Gastrocnemius medialis (tissue), 4 donors: ENCODE measurements around the gene ZNF503. TPM values are rescaled to one million over a fixed set of nuclear protein-coding genes. Genes with fewer than 3 reads are reported as not detected.

Experiments
- ATAC-seq, 2 donors: fragments of 150-250 bp; one replicate each; pipeline ENCODE4 v1.9.1; 2016
- DNase-seq, 2 donors: peaks; one replicate each; pipeline ENCODE4 v3.0.0-alpha.2; 2019
- H3K27ac ChIP-seq, 4 donors: fragments of 200-600 bp; sonication (generic); 1 replicate in 1 of 4; 2 replicates in 3 of 4; pipeline ENCODE4 v1.5.1; 2016 to 2018; ENCODE audit warnings: mild to moderate bottlenecking in 2 of 4, moderate library complexity in 1 of 4
- H3K27me3 ChIP-seq, 3 donors: fragments of 200-600 bp; sonication (generic) in 2 of 3; 1 replicate in 1 of 3; 2 replicates in 2 of 3; pipeline versions ENCODE4 v1.5.1 to v1.6.0; 2016 to 2019; ENCODE audit warnings: mild to moderate bottlenecking in 1 of 3, moderate library complexity in 1 of 3
- H3K36me3 ChIP-seq, 2 donors: fragments of 200-600 bp; sonication (generic) in 1 of 2; one replicate each; pipeline ENCODE4 v1.5.1; 2017 to 2018
- H3K4me1 ChIP-seq, 2 donors: fragments of 200-600 bp; sonication (generic) in 1 of 2; one replicate each; pipeline ENCODE4 v1.5.1; 2016 to 2017; ENCODE audit warnings: mild to moderate bottlenecking in 2 of 2
- H3K4me3 ChIP-seq, 4 donors: fragments of 200-600 bp; sonication (generic) in 3 of 4; 1 replicate in 1 of 4; 2 replicates in 3 of 4; pipeline ENCODE4 v1.5.1; 2016 to 2019; ENCODE audit warnings: mild to moderate bottlenecking in 2 of 4
- H3K9me3 ChIP-seq, 3 donors: fragments of 200-600 bp; sonication (generic) in 2 of 3; 1 replicate in 1 of 3; 2 replicates in 2 of 3; pipeline ENCODE4 v1.5.1; 2016 to 2019
- CTCF ChIP-seq, 5 experiments: fragments of 450-650 bp in 3 of 5; fragments of 200-600 bp in 2 of 5; sonication (generic) in 2 of 5; IDR thresholded peaks in 4 of 5; conservative IDR thresholded peaks in 1 of 5; 1 replicate in 4 of 5; 2 replicates in 1 of 5; pipeline ENCODE4 v1.5.1; 2016 to 2019; ENCODE audit warnings: antibody characterized with exemption in 5 of 5, mild to moderate bottlenecking in 3 of 5, moderate library complexity in 3 of 5
- POLR2A ChIP-seq, 2 donors: fragments of 450-650 bp; IDR thresholded peaks; one replicate each; pipeline ENCODE4 v1.6.1; 2017; ENCODE audit warnings: antibody characterized with exemption in 2 of 2, mild to moderate bottlenecking in 2 of 2, moderate library complexity in 2 of 2
- in situ Hi-C, 4 donors: fragments of 200-750 bp; cut with MboI; loops; one replicate each; pipeline versions ENCODE4 v1.15.0 to v1.8.0; 2017; ENCODE audit warnings: low sequenced_read_pairs in 4 of 4
- intact Hi-C: fragments of 100-400 bp; cut with DNase I; formaldehyde crosslinking; loops from one replicate; pipeline ENCODE4 v1.15.1; 2023; ENCODE audit warnings: low total_unique reads
- total RNA-seq, 4 donors: library from RNA; depleted of rRNA; stranded (reverse); fragments of >200 nt; gene quantifications; one replicate each; pipeline versions ENCODE4 v1.1.0 to v1.2.3, GENCODE V29; 2016

ZNF503 gene
- total RNA-seq, 4 donors from 2014 or later, result 1.7 to 2.0 (median 1.8) TPM

DNA sequence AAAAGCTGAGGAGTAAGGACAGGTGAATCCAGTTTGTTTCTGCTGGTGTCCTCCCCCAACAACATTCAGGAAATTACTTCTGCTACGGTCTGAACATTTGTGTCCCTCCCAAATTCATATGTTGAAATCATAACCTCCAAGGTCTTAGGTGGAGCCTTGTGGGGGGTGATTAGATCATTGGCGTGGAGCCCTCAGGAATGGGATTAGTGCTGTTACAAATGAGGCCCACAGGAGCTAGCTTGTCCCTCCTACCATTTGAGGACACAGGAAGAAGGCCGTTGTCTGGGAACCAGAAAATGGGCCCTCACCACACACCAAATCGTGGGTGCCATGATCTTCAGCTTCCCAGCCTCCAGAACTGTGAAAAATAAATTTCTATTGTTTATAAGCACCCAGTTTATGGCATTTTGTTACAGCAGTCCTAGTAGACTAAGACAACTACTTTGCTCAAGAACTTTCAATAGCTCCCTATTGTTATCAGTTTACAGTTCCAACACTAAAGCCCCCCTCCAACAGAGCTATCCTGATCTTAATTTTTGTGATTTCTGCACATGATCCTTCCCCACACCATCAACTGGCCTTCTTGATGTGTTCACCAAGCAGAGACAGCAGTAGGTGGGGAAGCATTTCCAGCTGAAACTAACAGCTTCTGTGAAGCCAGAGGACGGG is 27.7 kb upstream of the ZNF503 start:
- intact Hi-C loops (no loop called here), in situ Hi-C loops (no loop called here)
- Histone ChIP-seq H3K27me3 (peaks cover 0 to 13% (median 5%) of the 10 kb centered on the region in 3 donors), H3K36me3 (no peaks in the 10 kb centered on the region), H3K27ac (peak overlapping the region in 2 of 4 donors; percentile 31 to 49), H3K9me3 (no peaks in the 10 kb centered on the region), H3K4me3 (no peak overlapping the region), H3K4me1 (peaks cover 0 to 3% of the 10 kb centered on the region in 2 donors)
- DNase-seq (no peak), ATAC-seq (no peak)
- TF ChIP-seq CTCF (IDR thresholded peaks at IDR 0.05 in 4 of 5, conservative IDR thresholded peaks at IDR 0.05 in 1 of 5) (no peak), POLR2A (IDR thresholded peaks at IDR 0.05) (no peak)

GRCh38 chr10:75428434-75429158 is 27.0 kb upstream of the ZNF503 start:
- H3K4me1 ChIP-seq, result peaks cover 0 to 3% of the 10 kb centered on the region in 2 donors
- H3K36me3 ChIP-seq, result no peaks in the 10 kb centered on the region
- ATAC-seq, result no peak
- H3K4me3 ChIP-seq, result no peak overlapping the region
- no peak for DNase-seq
- H3K27me3 ChIP-seq, result peaks cover 0 to 13% (median 5%) of the 10 kb centered on the region in 3 donors
- intact Hi-C loops (no loop called here), in situ Hi-C loops (no loop called here)
- no peaks in the 10 kb centered on the region for H3K9me3 ChIP-seq
- TF ChIP-seq CTCF (IDR thresholded peaks at IDR 0.05 in 4 of 5, conservative IDR thresholded peaks at IDR 0.05 in 1 of 5) (no peak), POLR2A (IDR thresholded peaks at IDR 0.05) (no peak)
- peak overlapping the region in 3 of 4 donors; percentile 9 to 49 (median 12) for H3K27ac ChIP-seq

DNA sequence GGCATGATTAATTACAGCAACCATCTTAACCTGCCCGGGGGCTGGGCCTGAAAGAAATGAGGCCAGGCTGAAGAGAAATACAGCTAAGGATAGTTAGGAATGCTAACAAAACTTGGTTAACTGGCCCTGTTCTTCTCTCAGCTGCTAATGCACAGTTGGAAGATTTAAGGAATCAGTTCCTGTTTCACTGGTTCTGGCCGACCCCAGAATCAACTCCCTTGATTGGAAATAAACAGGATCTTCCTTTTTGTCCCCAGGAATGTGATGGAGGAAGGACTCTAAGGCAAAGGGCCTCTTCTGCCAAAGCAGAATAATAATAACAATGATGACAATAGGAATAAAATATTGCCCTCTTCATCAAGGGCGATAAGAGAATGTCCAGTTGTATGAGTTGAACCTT is 26.4 kb upstream of the ZNF503 start:
- intact Hi-C loops, result no loop called here
- TF ChIP-seq POLR2A (IDR thresholded peaks at IDR 0.05) (no peak), CTCF (IDR thresholded peaks at IDR 0.05 in 4 of 5, conservative IDR thresholded peaks at IDR 0.05 in 1 of 5) (no peak)
- DNase-seq (no peak), ATAC-seq (no peak)
- H3K9me3 ChIP-seq, result no peaks in the 10 kb centered on the region
- peak overlapping the region in 2 of 4 donors; percentile 12 to 49 for H3K27ac ChIP-seq
- peaks cover 0 to 3% of the 10 kb centered on the region in 2 donors for H3K4me1 ChIP-seq
- in situ Hi-C loops, result no loop called here
- no peaks in the 10 kb centered on the region for H3K36me3 ChIP-seq
- H3K4me3 ChIP-seq, result no peak overlapping the region
- H3K27me3 ChIP-seq, result peaks cover 0 to 10% (median 4%) of the 10 kb centered on the region in 3 donors

- Histone ChIP-seq H3K27me3 (no peaks in the 10 kb centered on the region), H3K9me3 (no peaks in the 10 kb centered on the region), H3K36me3 (no peaks in the 10 kb centered on the region), H3K4me1 (peaks cover 0 to 3% of the 10 kb centered on the region in 2 donors), H3K4me3 (no peak overlapping the region), H3K27ac (no peak overlapping the region)
- no peak for TF ChIP-seq CTCF (IDR thresholded peaks at IDR 0.05 in 4 of 5, conservative IDR thresholded peaks at IDR 0.05 in 1 of 5)
- no peak for TF ChIP-seq POLR2A (IDR thresholded peaks at IDR 0.05)
- ATAC-seq (no peak), DNase-seq (no peak)
- intact Hi-C loops (no loop called here), in situ Hi-C loops (no loop called here)
These were observed 25.3 kb upstream of the ZNF503 start for GRCh38 chr10:75426880-75427279.
